ENCODE results near the gene PAX6.

- no peak for TF ChIP-seq TAF1 (IDR thresholded peaks at IDR 0.05; ENCODE audit: low read depth)
- no peak for TF ChIP-seq RAD21 (IDR thresholded peaks at IDR 0.05; ENCODE audit: low read depth)
- no peak for TF ChIP-seq FOXM1 (IDR thresholded peaks at IDR 0.05; ENCODE audit: borderline replicate concordance, low read depth)
- no peak for TF ChIP-seq MAX (IDR thresholded peaks at IDR 0.05)
- no peak for TF ChIP-seq NFIC (IDR thresholded peaks at IDR 0.05)
- TF ChIP-seq TEAD4 (IDR thresholded peaks at IDR 0.05), result no peak
- TF ChIP-seq YY1 (IDR thresholded peaks at IDR 0.05; ENCODE audit: low read depth), result no peak
Observed at GRCh38 chr11:31792456-31792855, 18.7 kb downstream of the PAX6 start.
